ENCODE measurements around the gene VOPP1.
A peak's percentile ranks its signal among the peaks of the same experiment; 100 is the strongest.

GRCh38 chr7:55524558-55525310, 47.6 kb downstream of the VOPP1 start:
- TF ChIP-seq CTCF (conservative IDR thresholded peaks at IDR 0.05 in 1 of 2, IDR thresholded peaks at IDR 0.05 in 1 of 2; ENCODE audit: low read depth in 1 of 2, low read length in 2 of 2) (peak in 1 of 2 donors; percentile 11), EZH2 (IDR thresholded peaks at IDR 0.05; ENCODE audit: low read length, missing control alignments) (no peak)
